ENCODE measurements around the gene EPHB1. TPM values are rescaled to one million over a fixed set of nuclear protein-coding genes. Genes with fewer than 3 reads are reported as not detected.

The EPHB1 gene
- total and polyA plus RNA-seq, 2 of the 13 experiments (the other 11 are each of a cell fraction or from before 2014, with no cell fraction given): 0.07 to 0.21 TPM

GRCh38 chr3:135106445-135106844 lies 311.4 kb downstream of the EPHB1 start (continued):
- TF ChIP-seq JUNB (CRISPR knock-in tag; IDR thresholded peaks at IDR 0.05; ENCODE audit: borderline replicate concordance) (no peak), MIER2 (CRISPR knock-in tag; IDR thresholded peaks at IDR 0.05) (peak; percentile 98), SMYD3 (CRISPR knock-in tag; IDR thresholded peaks at IDR 0.05) (0 out of 2 replicates have a peak, but pooled peaks have one; percentile 18), RARA (CRISPR knock-in tag; IDR thresholded peaks at IDR 0.05) (peak; percentile 49; the same call in 1 of the 2 replicates), ZNF335 (CRISPR knock-in tag; IDR thresholded peaks at IDR 0.05) (0 out of 2 replicates have a peak, but pooled peaks have one; percentile 56), IRF9 (CRISPR knock-in tag; IDR thresholded peaks at IDR 0.05; ENCODE audit: borderline replicate concordance) (no peak), ZBTB44 (CRISPR knock-in tag; IDR thresholded peaks at IDR 0.05) (0 out of 2 replicates have a peak, but pooled peaks have one; percentile 57), MEIS2 (CRISPR knock-in tag; IDR thresholded peaks at IDR 0.05) (0 out of 2 replicates have a peak, but pooled peaks have one; percentile 20), CSRNP1 (CRISPR knock-in tag; IDR thresholded peaks at IDR 0.05) (no peak), ZNF20 (CRISPR knock-in tag; IDR thresholded peaks at IDR 0.05) (no peak), KLF11 (CRISPR knock-in tag; IDR thresholded peaks at IDR 0.05) (peak; percentile 69; the same call in 1 of the 2 replicates), ZNF629 (CRISPR knock-in tag; conservative IDR thresholded peaks at IDR 0.05) (no peak), HDAC2 (CRISPR knock-in tag; IDR thresholded peaks at IDR 0.05) (peak; percentile 37; the same call in 1 of the 2 replicates), ZNF264 (CRISPR knock-in tag; IDR thresholded peaks at IDR 0.05) (0 out of 2 replicates have a peak, but pooled peaks have one; percentile 25), SRSF9 (IDR thresholded peaks at IDR 0.05; ENCODE audit: borderline replicate concordance, insufficient read depth, low read depth, low read length, poor library complexity, severe bottlenecking) (no peak), CBX1 (IDR thresholded peaks at IDR 0.05; ENCODE audit: low read depth) (no peak), MAX (IDR thresholded peaks at IDR 0.05) (no peak), HBP1 (CRISPR knock-in tag; IDR thresholded peaks at IDR 0.05; ENCODE audit: low read depth) (peak; percentile 54; the same call in 1 of the 2 replicates), ZSCAN9 (CRISPR knock-in tag; IDR thresholded peaks at IDR 0.05; ENCODE audit: borderline replicate concordance) (peak; percentile 73; the same call in 1 of the 2 replicates), MTA3 (CRISPR knock-in tag; IDR thresholded peaks at IDR 0.05) (no peak), ZFP37 (CRISPR knock-in tag; IDR thresholded peaks at IDR 0.05; ENCODE audit: borderline replicate concordance) (peak; percentile 63; the same call in 1 of the 2 replicates), ZBTB26 (CRISPR knock-in tag; IDR thresholded peaks at IDR 0.05; ENCODE audit: borderline replicate concordance) (0 out of 2 replicates have a peak, but pooled peaks have one; percentile 25), ATF4 (CRISPR knock-in tag; IDR thresholded peaks at IDR 0.05) (no peak)
